Fibroblast of villous mesenchyme (primary cell): Measurements from ENCODE around the gene IDUA. TPM values are rescaled to one million over a fixed set of nuclear protein-coding genes. Genes with fewer than 3 reads are reported as not detected.

Experiments used
- DNase-seq: peaks from one replicate; pipeline ENCODE4 v3.0.0-alpha.2; 2010; ENCODE audit warnings: low read depth
- H3K4me3 ChIP-seq: 2 replicates; pipeline ENCODE4 v1.5.1; 2011; ENCODE audit warnings: low read depth, mild to moderate bottlenecking, low read length
- total RNA-seq: library from RNA; depleted of rRNA; stranded (reverse); fragments of >200 nt; gene quantifications from 2 replicates; pipeline ENCODE4 v1.2.3, GENCODE V29; 2012
- TF ChIP-seq, protein P1 (sequence below): IDR thresholded peaks from 2 replicates; pipeline ENCODE4 v1.5.1; 2012; ENCODE audit warnings: low read depth, mild to moderate bottlenecking, low read length; ENCODE audit not compliant: insufficient read depth

IDUA gene
- total RNA-seq, 1 donor, result 10.4 TPM

DNA sequence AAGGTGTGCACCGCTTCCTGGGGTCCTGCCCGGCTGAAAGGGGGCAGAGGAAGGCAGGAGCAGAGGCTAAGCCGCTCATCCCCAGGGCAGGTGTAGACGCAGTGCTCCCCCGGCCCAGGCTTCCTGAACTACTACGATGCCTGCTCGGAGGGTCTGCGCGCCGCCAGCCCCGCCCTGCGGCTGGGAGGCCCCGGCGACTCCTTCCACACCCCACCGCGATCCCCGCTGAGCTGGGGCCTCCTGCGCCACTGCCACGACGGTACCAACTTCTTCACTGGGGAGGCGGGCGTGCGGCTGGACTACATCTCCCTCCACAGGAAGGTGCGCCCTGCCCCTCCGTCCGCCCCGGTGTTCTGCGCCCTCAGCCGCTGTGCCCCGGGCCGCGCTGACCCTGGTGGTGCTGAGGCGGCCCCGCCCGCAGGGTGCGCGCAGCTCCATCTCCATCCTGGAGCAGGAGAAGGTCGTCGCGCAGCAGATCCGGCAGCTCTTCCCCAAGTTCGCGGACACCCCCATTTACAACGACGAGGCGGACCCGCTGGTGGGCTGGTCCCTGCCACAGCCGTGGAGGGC lies 14.8 kb downstream of the IDUA start:
- H3K4me3 ChIP-seq, result no peak overlapping the region
- DNase-seq, result no peak
- TF ChIP-seq, protein P1, sequence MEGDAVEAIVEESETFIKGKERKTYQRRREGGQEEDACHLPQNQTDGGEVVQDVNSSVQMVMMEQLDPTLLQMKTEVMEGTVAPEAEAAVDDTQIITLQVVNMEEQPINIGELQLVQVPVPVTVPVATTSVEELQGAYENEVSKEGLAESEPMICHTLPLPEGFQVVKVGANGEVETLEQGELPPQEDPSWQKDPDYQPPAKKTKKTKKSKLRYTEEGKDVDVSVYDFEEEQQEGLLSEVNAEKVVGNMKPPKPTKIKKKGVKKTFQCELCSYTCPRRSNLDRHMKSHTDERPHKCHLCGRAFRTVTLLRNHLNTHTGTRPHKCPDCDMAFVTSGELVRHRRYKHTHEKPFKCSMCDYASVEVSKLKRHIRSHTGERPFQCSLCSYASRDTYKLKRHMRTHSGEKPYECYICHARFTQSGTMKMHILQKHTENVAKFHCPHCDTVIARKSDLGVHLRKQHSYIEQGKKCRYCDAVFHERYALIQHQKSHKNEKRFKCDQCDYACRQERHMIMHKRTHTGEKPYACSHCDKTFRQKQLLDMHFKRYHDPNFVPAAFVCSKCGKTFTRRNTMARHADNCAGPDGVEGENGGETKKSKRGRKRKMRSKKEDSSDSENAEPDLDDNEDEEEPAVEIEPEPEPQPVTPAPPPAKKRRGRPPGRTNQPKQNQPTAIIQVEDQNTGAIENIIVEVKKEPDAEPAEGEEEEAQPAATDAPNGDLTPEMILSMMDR, result no peak

DNA sequence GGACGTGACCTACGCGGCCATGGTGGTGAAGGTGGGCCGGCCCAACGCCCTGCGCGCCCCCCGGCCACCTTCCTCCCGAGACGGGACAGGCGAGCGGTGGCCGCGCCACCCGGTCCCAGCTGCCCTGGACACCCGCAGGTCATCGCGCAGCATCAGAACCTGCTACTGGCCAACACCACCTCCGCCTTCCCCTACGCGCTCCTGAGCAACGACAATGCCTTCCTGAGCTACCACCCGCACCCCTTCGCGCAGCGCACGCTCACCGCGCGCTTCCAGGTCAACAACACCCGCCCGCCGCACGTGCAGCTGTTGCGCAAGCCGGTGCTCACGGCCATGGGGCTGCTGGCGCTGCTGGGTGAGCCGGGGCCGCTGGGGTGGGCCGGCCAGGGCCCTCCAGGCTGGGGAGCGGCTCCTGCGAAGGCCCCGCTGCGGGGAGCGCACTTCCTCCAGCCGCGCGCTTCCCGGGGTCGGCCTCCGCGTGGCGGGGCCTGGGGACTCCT lies 15.3 kb downstream of the IDUA start:
- TF ChIP-seq, protein P1, result no peak
- DNase-seq, result peak; percentile 43
- H3K4me3 ChIP-seq, result no peak overlapping the region

DNA sequence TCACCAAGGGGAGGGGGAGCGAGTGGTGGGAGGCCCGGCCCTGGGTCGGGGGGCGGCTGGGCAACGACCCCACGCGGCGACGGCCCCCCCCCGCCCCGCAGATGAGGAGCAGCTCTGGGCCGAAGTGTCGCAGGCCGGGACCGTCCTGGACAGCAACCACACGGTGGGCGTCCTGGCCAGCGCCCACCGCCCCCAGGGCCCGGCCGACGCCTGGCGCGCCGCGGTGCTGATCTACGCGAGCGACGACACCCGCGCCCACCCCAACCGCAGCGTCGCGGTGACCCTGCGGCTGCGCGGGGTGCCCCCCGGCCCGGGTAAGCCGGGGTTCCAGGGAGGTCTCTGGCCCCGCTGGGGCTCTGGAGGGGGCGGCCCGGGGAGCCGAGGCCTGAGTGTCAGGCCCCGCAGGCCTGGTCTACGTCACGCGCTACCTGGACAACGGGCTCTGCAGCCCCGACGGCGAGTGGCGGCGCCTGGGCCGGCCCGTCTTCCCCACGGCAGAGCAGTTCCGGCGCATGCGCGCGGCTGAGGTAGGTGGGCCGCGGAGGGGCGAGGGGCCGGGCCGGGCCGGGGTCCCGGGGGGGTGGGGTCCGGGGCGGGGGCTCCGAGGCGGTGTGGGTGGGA lies 15.9 kb downstream of the IDUA start:
- TF ChIP-seq, protein P1, result no peak
- H3K4me3 ChIP-seq, result no peak overlapping the region
- no peak for DNase-seq

DNA sequence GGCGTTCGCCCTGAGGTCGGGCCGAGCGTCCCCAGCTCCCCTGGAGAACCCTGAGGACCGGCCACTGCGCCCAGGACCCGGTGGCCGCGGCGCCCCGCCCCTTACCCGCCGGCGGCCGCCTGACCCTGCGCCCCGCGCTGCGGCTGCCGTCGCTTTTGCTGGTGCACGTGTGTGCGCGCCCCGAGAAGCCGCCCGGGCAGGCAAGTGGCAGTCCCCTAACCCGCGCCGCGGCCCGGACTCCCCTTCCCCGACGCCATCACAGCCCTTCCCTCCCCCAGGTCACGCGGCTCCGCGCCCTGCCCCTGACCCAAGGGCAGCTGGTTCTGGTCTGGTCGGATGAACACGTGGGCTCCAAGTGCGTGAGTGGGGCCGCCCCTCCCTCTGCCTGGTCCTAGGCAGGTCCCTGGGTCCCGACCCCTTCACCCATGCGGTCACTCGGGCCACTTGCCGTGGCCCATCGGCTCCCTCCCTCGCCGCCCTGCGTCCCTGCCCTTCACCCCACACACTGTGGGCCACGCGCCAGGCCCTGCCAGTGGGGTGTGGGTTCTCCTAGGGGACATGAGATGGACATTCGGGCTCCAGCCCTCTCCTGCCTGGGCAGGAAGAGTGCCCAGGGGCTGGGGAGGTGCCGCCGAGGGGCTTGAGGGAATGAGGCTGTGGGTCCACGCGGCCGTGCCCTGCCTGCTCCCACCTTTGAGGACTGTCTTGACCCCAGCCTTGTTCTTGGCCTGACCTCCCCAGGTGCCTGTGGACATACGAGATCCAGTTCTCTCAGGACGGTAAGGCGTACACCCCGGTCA lies 16.6 kb downstream of the IDUA start:
- no peak for DNase-seq
- H3K4me3 ChIP-seq, result no peak overlapping the region
- TF ChIP-seq, protein P1, result no peak

DNA sequence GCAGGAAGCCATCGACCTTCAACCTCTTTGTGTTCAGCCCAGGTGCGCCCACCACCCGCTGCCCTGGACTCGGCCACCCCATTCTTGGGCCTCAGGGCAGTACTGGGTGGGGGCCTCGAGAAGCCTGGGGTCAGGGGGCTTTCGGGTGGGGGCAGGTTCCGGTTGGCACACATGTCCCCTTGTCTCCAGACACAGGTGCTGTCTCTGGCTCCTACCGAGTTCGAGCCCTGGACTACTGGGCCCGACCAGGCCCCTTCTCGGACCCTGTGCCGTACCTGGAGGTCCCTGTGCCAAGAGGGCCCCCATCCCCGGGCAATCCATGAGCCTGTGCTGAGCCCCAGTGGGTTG lies 17.2 kb downstream of the IDUA start:
- DNase-seq, result no peak
- H3K4me3 ChIP-seq, result no peak overlapping the region
- TF ChIP-seq, protein P1, result no peak

DNA sequence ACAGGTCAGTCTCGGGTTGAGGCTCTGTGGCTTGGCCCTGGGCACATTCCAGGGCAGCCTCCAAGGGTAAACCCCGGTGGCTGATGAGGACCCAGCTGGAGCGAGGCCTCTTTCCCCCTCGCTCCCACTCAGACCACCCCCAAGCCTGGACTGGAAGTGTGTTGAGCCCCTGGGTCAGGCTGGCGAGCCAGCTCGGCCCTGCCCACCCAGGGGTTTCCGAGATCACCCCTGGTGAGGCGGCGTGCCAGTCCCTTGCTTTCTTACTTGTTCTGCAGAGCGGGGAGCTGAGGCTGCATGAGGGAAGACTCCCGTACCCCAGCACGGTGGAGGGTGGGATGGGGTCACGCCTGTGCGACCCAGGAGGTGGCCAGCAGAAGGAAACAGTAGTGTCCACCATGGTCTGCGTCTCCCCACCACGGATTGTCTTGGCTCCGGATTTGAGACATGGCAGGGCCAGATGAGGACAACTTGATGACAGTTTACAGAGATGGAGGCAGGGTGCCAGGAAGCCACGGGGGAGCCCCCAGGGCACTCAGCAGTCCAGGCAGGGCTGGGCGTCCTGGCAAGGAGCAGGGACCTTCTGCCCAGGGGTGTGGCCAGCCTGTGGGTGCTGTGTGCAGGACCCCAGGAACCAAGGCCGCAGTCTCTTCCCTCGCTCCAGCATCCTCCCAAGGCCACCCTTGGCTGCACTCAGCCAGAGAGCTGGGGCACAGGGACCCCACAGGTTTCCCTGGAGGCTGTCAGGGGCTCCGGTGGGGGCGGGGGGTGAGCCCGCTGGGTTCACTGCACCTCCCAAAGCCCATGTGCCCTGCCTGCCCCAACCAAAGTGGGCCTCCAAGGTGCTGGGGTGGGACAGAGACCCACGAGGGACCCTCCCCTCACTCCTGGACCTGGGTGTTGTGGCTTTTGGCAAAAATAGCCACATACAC lies 18.0 kb downstream of the IDUA start:
- TF ChIP-seq, protein P1, result no peak
- no peak for DNase-seq
- H3K4me3 ChIP-seq, result no peak overlapping the region
